Stimulated activated CD8-positive, alpha-beta memory T cell treated with anti-CD3 and anti-CD28 coated beads, Interleukin-2, amount 100 ng/mL, for 48 hours (primary cell): ENCODE results near the gene RIOK1.
"Not testable (repeated sequence)": the region's sequence is repeated elsewhere in the genome, so short reads cannot be mapped to it uniquely, and the experiment has no call there.

Experiments
- DNase-seq, 2 donors: peaks; one replicate each; pipeline ENCODE4 v3.0.0-alpha.2; 2020; ENCODE audit warnings: low read depth in 2 of 2

The RIOK1 gene

GRCh38 chr6:7441048-7441775, 51.6 kb downstream of the RIOK1 start:
- no peak for DNase-seq

GRCh38 chr6:7442467-7442866, 52.9 kb downstream of the RIOK1 start:
- no peak for DNase-seq

GRCh38 chr6:7445101-7445500, 55.5 kb downstream of the RIOK1 start:
- DNase-seq = no peak

- DNase-seq = no peak
Measured at GRCh38 chr6:7445885-7446461, 56.4 kb downstream of the RIOK1 start.

GRCh38 chr6:7446619-7447325, 57.2 kb downstream of the RIOK1 start:
- DNase-seq = no peak

GRCh38 chr6:7448232-7448631, 58.6 kb downstream of the RIOK1 start:
- no peak for DNase-seq

- DNase-seq = no peak
Measured at GRCh38 chr6:7449018-7449417, 59.4 kb downstream of the RIOK1 start.

- DNase-seq = no peak
Measured at GRCh38 chr6:7451326-7451725, 61.7 kb downstream of the RIOK1 start.

GRCh38 chr6:7452898-7453297, 63.3 kb downstream of the RIOK1 start:
- DNase-seq = no peak

GRCh38 chr6:7454696-7455358, 65.2 kb downstream of the RIOK1 start:
- DNase-seq = no peak

- DNase-seq = not testable (repeated sequence)
Measured at GRCh38 chr6:7456302-7456701, 66.7 kb downstream of the RIOK1 start.

GRCh38 chr6:7461416-7461815, 71.8 kb downstream of the RIOK1 start:
- DNase-seq = no peak

- no peak for DNase-seq
Measured at GRCh38 chr6:7463785-7464184, 74.2 kb downstream of the RIOK1 start.

GRCh38 chr6:7467007-7467897, 77.6 kb downstream of the RIOK1 start:
- no peak for DNase-seq
